ENCODE results near the gene NKX2-4.

Gene NKX2-4

DNA sequence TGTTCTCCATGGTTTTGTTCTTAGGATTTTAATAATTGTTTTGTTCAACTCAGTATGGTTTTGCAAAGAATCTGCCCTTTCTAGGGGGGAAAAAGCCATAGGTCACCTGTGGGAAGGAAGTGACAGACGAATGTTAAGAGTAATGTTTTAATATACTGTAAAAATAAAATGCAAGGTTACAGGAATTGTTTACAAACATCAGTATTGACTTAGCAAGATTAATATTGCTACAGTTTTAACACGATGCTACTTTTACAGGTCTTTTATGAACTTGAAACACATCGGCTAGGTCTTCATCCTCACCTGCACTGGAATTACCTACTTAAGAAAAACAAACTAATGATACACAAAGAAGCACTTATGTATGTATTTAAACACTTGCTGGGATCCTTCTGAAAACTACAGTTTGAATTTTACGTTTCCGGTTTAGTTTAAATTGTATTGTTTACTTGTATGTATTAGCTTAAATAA lies 1.7 kb upstream of the NKX2-4 start:
- H3K4me3 ChIP-seq (ENCODE audit: control insufficient read depth in 1 of 7, extremely low read depth in 1 of 7, insufficient read depth in 4 of 7, low read depth in 2 of 7, low read length in 6 of 7) = no peak overlapping the region
- H3K4me1 ChIP-seq (ENCODE audit: control extremely low read depth in 1 of 4, control insufficient read depth in 4 of 4, insufficient read depth in 4 of 4, low read length in 3 of 4) = peaks cover 0 to 16% (median 13%) of the 10 kb centered on the region in 4 experiments
- CTCF ChIA-PET = no interaction called here
- peak in 2 of 3 donors; percentile 32 for DNase-seq
- WGBS (ENCODE audit: insufficient coverage) = no CpG with 5 or more reads among the region's 5 CpGs
- no peaks in the 10 kb centered on the region for H3K9me3 ChIP-seq (ENCODE audit: control extremely low read depth in 1 of 5, control insufficient read depth in 4 of 5, insufficient read depth in 2 of 5, low read depth in 1 of 5, low read length in 4 of 5)
- no peaks in the 10 kb centered on the region for H3K36me3 ChIP-seq (ENCODE audit: control insufficient read depth in 4 of 4, insufficient read depth in 4 of 4, low read length in 3 of 4)
- POLR2A ChIA-PET = no interaction called here
- peaks cover 17 to 96% (median 68%) of the 10 kb centered on the region in 5 experiments for H3K27me3 ChIP-seq (replicated peaks in 2 of 5; ENCODE audit: control insufficient read depth in 4 of 5, insufficient read depth in 5 of 5, low read length in 4 of 5)
- no peak overlapping the region for H3K27ac ChIP-seq (ENCODE audit: insufficient read depth in 1 of 2, low read depth in 1 of 2, low read length in 2 of 2, poor library complexity in 1 of 2, severe bottlenecking in 2 of 2)

DNA sequence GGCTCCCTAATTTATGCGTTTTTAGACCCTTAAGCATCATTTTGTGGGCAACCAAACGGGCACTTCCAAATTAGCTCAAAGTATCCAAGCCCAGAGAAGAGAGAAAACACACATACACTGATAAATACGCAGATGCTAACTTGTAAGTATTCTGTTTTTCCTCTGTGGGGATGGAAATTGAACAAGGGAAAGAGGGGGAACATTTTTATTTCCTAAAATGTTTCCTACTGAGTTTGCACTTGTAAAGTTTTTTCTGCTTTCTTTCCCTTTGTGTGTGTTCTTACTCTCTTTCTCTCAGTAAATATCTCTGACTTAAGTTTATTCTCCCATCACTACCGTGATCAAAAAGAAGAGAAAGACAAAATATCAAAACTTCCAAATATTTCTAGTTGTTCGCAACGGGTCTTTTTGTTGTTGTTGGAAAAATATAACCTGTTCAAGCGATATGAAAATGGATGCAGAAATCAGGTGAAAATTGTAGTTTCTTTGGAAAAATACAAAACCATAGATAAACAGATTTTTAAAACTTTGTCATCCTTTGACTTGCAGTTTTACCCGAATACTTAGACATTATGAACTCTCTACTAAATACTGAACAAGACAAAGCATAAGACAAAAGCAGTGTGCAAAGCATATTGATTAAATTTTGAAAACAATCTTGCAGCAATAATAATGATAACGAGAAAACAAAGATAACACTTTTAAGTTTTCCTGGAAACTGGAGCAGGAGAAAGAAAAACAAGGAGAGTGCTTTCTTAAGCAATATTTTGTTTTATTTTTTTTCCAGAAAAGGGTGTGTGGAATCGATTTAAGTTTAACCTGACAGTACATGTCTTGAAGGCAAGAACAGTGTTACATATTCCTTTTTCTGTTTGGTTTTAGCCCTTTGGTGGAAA lies 1.0 kb upstream of the NKX2-4 start:
- peaks cover 20 to 97% (median 71%) of the 10 kb centered on the region in 5 experiments for H3K27me3 ChIP-seq (replicated peaks in 2 of 5; ENCODE audit: control insufficient read depth in 4 of 5, insufficient read depth in 5 of 5, low read length in 4 of 5)
- 35% methylated on average over 2 of the region's 10 CpGs for WGBS (ENCODE audit: insufficient coverage)
- CTCF ChIA-PET = no interaction called here

DNA sequence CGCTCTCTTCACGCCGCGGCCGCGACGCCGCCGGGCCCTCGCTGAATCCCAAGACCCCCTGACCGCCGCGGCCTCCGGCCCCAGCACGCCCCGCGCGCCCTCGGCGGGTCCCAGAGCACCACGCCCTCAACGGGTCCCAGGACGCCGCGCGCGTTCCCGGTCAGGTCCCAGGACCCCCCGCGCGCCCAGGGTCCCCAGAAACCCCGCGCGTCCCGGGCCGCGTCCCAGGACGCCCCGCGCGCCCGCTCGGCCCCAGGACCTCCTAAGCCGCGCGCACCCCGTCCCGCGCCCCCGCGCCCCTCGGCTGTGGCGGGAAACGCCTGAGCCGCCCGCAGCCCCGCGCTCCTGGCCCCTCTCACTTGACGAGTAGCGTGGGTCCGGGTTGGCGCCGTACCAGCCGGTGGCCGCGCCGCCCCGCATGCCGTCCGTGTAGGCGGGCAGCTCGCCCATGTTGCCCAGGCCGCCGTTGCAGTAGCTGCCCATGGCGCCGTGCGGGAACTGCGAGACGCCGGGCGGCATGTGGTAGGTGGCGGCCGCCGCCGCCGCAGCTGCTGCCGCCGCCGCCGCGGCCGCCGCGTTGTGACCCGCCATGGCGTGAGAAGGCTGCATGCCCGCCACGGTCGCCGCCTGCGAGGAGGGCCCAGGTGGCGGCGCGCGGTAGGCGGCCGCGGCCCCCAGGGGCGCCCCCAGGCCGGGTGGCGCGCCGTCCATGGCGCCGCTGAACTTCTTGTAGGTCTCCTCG lies 556 bp downstream of the NKX2-4 start:
- Histone ChIP-seq H3K27ac (ENCODE audit: insufficient read depth in 1 of 2, low read depth in 1 of 2, low read length in 2 of 2, poor library complexity in 1 of 2, severe bottlenecking in 2 of 2) (no peak overlapping the region), H3K4me3 (ENCODE audit: control insufficient read depth in 1 of 7, extremely low read depth in 1 of 7, insufficient read depth in 4 of 7, low read depth in 2 of 7, low read length in 6 of 7) (peak overlapping the region in 2 of 7 experiments; percentile 4 to 28), H3K4me1 (ENCODE audit: control extremely low read depth in 1 of 4, control insufficient read depth in 4 of 4, insufficient read depth in 4 of 4, low read length in 3 of 4) (peaks cover 0 to 17% (median 14%) of the 10 kb centered on the region in 4 experiments), H3K9me3 (ENCODE audit: control extremely low read depth in 1 of 5, control insufficient read depth in 4 of 5, insufficient read depth in 2 of 5, low read depth in 1 of 5, low read length in 4 of 5) (no peaks in the 10 kb centered on the region), H3K36me3 (ENCODE audit: control insufficient read depth in 4 of 4, insufficient read depth in 4 of 4, low read length in 3 of 4) (no peaks in the 10 kb centered on the region), H3K27me3 (replicated peaks in 2 of 5; ENCODE audit: control insufficient read depth in 4 of 5, insufficient read depth in 5 of 5, low read length in 4 of 5) (peaks cover 23 to 99% (median 74%) of the 10 kb centered on the region in 5 experiments)
- ChIA-PET POLR2A (no interaction called here), CTCF (no interaction called here)
- 4% methylated on average over 108 of the region's 116 CpGs for WGBS (ENCODE audit: insufficient coverage)
- peak in 2 of 3 donors; percentile 33 to 43 for DNase-seq

More for the DNA sequence above, 1.0 kb upstream of the NKX2-4 start:
- no peak overlapping the region for H3K27ac ChIP-seq (ENCODE audit: insufficient read depth in 1 of 2, low read depth in 1 of 2, low read length in 2 of 2, poor library complexity in 1 of 2, severe bottlenecking in 2 of 2)
- no peaks in the 10 kb centered on the region for H3K9me3 ChIP-seq (ENCODE audit: control extremely low read depth in 1 of 5, control insufficient read depth in 4 of 5, insufficient read depth in 2 of 5, low read depth in 1 of 5, low read length in 4 of 5)
- H3K4me1 ChIP-seq (ENCODE audit: control extremely low read depth in 1 of 4, control insufficient read depth in 4 of 4, insufficient read depth in 4 of 4, low read length in 3 of 4) = peaks cover 0 to 16% (median 13%) of the 10 kb centered on the region in 4 experiments
- no peak overlapping the region for H3K4me3 ChIP-seq (ENCODE audit: control insufficient read depth in 1 of 7, extremely low read depth in 1 of 7, insufficient read depth in 4 of 7, low read depth in 2 of 7, low read length in 6 of 7)
- no peaks in the 10 kb centered on the region for H3K36me3 ChIP-seq (ENCODE audit: control insufficient read depth in 4 of 4, insufficient read depth in 4 of 4, low read length in 3 of 4)
- peak in 2 of 3 donors; percentile 39 to 43 for DNase-seq
- POLR2A ChIA-PET = no interaction called here

DNA sequence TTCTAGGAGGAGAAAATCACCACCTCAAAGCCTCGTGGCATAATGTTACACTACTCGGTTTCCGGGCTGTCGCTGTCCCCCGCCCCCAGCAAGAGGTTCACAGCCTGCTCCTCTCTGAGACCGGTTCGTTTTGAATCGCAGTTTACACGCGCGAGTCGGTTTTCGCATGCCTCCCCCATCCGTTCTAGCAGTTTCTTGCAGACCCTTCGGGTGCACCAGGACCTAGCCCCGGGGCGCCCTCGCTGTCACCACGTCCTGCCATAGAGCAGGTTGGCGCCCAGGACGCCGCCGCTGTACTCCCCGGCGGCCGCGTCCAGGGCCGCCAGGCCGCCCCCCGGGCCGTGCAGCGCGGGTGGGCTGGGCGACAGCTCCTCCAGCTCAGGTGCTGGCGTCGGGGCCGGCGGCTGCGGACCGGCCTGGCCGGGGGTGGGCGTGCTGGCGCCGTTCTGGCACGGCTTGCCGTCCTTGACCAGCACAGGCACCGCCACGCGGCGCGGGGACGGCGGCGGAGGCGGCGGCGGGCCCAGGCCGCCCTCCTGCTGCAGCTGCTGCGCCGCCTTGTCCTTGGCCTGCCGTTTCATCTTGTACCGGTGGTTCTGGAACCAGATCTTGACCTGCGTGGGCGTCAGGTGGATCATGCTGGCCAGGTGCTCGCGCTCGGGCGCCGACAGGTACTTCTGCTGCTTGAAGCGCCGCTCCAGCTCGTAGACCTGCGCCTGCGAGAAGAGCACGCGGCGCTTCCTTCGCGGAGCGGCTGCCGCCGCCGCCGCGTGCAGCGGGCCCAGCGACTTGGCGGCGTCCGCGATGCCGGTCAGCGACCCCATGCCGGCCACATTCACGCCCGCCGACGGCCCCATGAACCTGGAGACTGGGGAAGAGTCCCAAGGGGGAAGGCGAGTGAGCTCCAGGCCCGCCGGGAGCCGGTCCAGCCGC lies 1.4 kb downstream of the NKX2-4 start:
- Histone ChIP-seq H3K4me1 (ENCODE audit: control extremely low read depth in 1 of 4, control insufficient read depth in 4 of 4, insufficient read depth in 4 of 4, low read length in 3 of 4) (peaks cover 0 to 21% (median 17%) of the 10 kb centered on the region in 4 experiments), H3K36me3 (ENCODE audit: control insufficient read depth in 4 of 4, insufficient read depth in 4 of 4, low read length in 3 of 4) (no peaks in the 10 kb centered on the region), H3K27me3 (replicated peaks in 2 of 5; ENCODE audit: control insufficient read depth in 4 of 5, insufficient read depth in 5 of 5, low read length in 4 of 5) (peaks cover 23 to 99% (median 68%) of the 10 kb centered on the region in 5 experiments), H3K27ac (ENCODE audit: insufficient read depth in 1 of 2, low read depth in 1 of 2, low read length in 2 of 2, poor library complexity in 1 of 2, severe bottlenecking in 2 of 2) (no peak overlapping the region), H3K4me3 (ENCODE audit: control insufficient read depth in 1 of 7, extremely low read depth in 1 of 7, insufficient read depth in 4 of 7, low read depth in 2 of 7, low read length in 6 of 7) (peak overlapping the region in 1 of 7 experiments; percentile 28), H3K9me3 (ENCODE audit: control extremely low read depth in 1 of 5, control insufficient read depth in 4 of 5, insufficient read depth in 2 of 5, low read depth in 1 of 5, low read length in 4 of 5) (no peaks in the 10 kb centered on the region)
- ChIA-PET CTCF (interaction anchor here (0.6 kb wide), 1 partner anchor 117 kb away, joined by 3 read pairs; no protein-coding TSS in a partner anchor), POLR2A (no interaction called here)
- DNase-seq = peak in 2 of 3 donors; percentile 33 to 52
- WGBS (ENCODE audit: insufficient coverage) = 6% methylated on average over 71 of the region's 103 CpGs

DNA sequence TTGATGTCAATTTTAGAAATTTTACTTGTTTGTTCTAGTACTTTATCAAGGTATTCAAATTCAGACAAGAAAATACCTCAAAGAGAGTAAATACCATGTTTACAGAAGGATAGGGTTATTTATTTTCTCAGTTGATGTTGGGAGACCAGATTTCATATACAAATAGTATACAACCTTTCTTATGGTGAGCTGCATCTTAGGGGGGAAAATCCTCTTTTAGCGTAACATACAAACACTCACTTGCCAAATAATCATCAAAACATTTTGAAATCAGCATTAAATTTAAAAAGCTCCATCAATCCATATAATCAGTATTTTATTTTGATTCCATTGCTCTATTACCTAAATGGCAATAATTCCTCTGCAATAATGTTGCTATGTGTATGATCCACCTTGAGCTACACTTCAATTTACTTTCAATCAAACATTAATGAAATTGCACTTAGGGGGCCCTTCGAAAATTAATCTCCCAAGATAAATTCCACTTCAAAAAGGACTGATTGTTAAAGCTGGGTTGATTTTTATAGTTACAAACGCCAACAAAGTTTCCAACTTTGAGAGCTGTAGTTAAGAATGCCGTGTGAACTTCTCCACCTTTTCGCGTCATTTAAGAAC lies 2.2 kb downstream of the NKX2-4 start:
- Histone ChIP-seq H3K4me1 (ENCODE audit: control extremely low read depth in 1 of 4, control insufficient read depth in 4 of 4, insufficient read depth in 4 of 4, low read length in 3 of 4) (peaks cover 0 to 21% (median 17%) of the 10 kb centered on the region in 4 experiments), H3K9me3 (ENCODE audit: control extremely low read depth in 1 of 5, control insufficient read depth in 4 of 5, insufficient read depth in 2 of 5, low read depth in 1 of 5, low read length in 4 of 5) (no peaks in the 10 kb centered on the region), H3K27ac (ENCODE audit: insufficient read depth in 1 of 2, low read depth in 1 of 2, low read length in 2 of 2, poor library complexity in 1 of 2, severe bottlenecking in 2 of 2) (no peak overlapping the region), H3K4me3 (ENCODE audit: control insufficient read depth in 1 of 7, extremely low read depth in 1 of 7, insufficient read depth in 4 of 7, low read depth in 2 of 7, low read length in 6 of 7) (no peak overlapping the region), H3K36me3 (ENCODE audit: control insufficient read depth in 4 of 4, insufficient read depth in 4 of 4, low read length in 3 of 4) (peaks cover 0 to 5% (median 0%) of the 10 kb centered on the region in 4 experiments), H3K27me3 (replicated peaks in 2 of 5; ENCODE audit: control insufficient read depth in 4 of 5, insufficient read depth in 5 of 5, low read length in 4 of 5) (peaks cover 23 to 98% (median 62%) of the 10 kb centered on the region in 5 experiments)
- CTCF ChIA-PET = interaction anchor here (1.6 kb wide), 1 partner anchor 159 kb away, joined by 3 read pairs; no protein-coding TSS in a partner anchor
- DNase-seq = peak in 2 of 3 donors; percentile 40 to 42
- POLR2A ChIA-PET = no interaction called here
- 12% methylated on average over 4 of the region's 6 CpGs for WGBS (ENCODE audit: insufficient coverage)

DNA sequence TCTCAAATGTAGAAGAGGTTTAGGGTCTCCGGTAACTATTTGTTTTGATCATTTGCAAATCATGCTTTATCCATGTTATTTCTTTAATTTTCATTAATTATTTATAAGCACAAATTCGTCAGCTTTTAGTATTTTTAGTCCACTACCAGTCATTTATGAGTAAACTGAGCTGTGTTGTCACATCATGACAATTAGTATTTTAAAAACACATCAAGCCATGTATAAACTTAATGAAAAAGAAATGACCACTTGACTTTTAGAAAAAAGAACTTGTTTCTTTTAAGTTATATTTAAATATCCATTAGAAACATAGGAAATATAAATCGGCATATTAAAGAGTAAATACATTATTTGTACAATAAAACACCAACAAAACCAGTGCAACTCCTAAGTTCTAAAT lies 2.8 kb downstream of the NKX2-4 start:
- ChIA-PET POLR2A (no interaction called here), CTCF (interaction anchor here (0.8 to 1.8 kb wide), 3 partner anchors 70 to 159 kb away, joined by 3 to 4 read pairs (median 3); no protein-coding TSS in a partner anchor)
- no CpG with 5 or more reads among the region's 3 CpGs for WGBS (ENCODE audit: insufficient coverage)

More for the DNA sequence above, 2.8 kb downstream of the NKX2-4 start:
- peaks cover 0 to 5% (median 1%) of the 10 kb centered on the region in 4 experiments for H3K36me3 ChIP-seq (ENCODE audit: control insufficient read depth in 4 of 4, insufficient read depth in 4 of 4, low read length in 3 of 4)
- H3K27me3 ChIP-seq (replicated peaks in 2 of 5; ENCODE audit: control insufficient read depth in 4 of 5, insufficient read depth in 5 of 5, low read length in 4 of 5) = peaks cover 23 to 92% (median 58%) of the 10 kb centered on the region in 5 experiments
- peak in 2 of 3 donors; percentile 19 to 21 for DNase-seq
- no peak overlapping the region for H3K4me3 ChIP-seq (ENCODE audit: control insufficient read depth in 1 of 7, extremely low read depth in 1 of 7, insufficient read depth in 4 of 7, low read depth in 2 of 7, low read length in 6 of 7)
- H3K4me1 ChIP-seq (ENCODE audit: control extremely low read depth in 1 of 4, control insufficient read depth in 4 of 4, insufficient read depth in 4 of 4, low read length in 3 of 4) = peaks cover 0 to 21% (median 17%) of the 10 kb centered on the region in 4 experiments
- H3K9me3 ChIP-seq (ENCODE audit: control extremely low read depth in 1 of 5, control insufficient read depth in 4 of 5, insufficient read depth in 2 of 5, low read depth in 1 of 5, low read length in 4 of 5) = no peaks in the 10 kb centered on the region
- H3K27ac ChIP-seq (ENCODE audit: insufficient read depth in 1 of 2, low read depth in 1 of 2, low read length in 2 of 2, poor library complexity in 1 of 2, severe bottlenecking in 2 of 2) = no peak overlapping the region

Data from common myeloid progenitor, CD34-positive (primary cell).